HepG2 (cell line): Measurements from ENCODE around the gene HAGH. TPM values are rescaled to one million over a fixed set of nuclear protein-coding genes. Genes with fewer than 3 reads are reported as not detected.
"Not testable (repeated sequence)": the region's sequence is repeated elsewhere in the genome, so short reads cannot be mapped to it uniquely, and the experiment has no call there.

Experiments
- ATAC-seq: fragments of 200-7000 bp; cut with Tn5 transposase; 3 replicates; pipeline ENCODE4 v1.9.1; 2020; ENCODE audit warnings: mild to moderate bottlenecking, moderate library complexity
- BruUV-seq: library from RNA; stranded (reverse); fragments of 400-500 nt; replicated peaks from 2 replicates; lab custom pipeline; 2021; lab: Mats Ljungman, UMichigan
- CTCF ChIA-PET: fragments of 300-600 bp; formaldehyde crosslinking; extraction: SDS; loops from one replicate; lab custom pipeline; 2021; ENCODE audit warnings: low total read pairs, inconsistent platforms, low intra/inter-chr PET ratio; lab: Yijun Ruan, JAX
- POLR2A ChIA-PET: fragments of 350-600 bp; sonication (Branson Sonifier 250); formaldehyde crosslinking; loops from one replicate; lab custom pipeline; 2020; ENCODE audit warnings: antibody characterized with exemption, inconsistent platforms; lab: Yijun Ruan, JAX
- DNase-seq: peaks from one replicate; pipeline ENCODE4 v3.0.0-alpha.2; 2015; ENCODE audit warnings: low spot score
- FAIRE-seq: peaks from 3 replicates; lab custom pipeline; 2011; peaks lifted over from hg19 to GRCh38; lab: Jason Lieb, UNC
- H2AFZ ChIP-seq: one replicate; pipeline ENCODE4 v1.6.1; 2011; ENCODE audit warnings: low read length, inconsistent platforms
- H3K27ac ChIP-seq: fragments of 300-600 bp; 3 replicates; pipeline ENCODE4 v1.8.0; 2011; ENCODE audit warnings: mixed run types, mild to moderate bottlenecking, mixed read lengths, low read length, inconsistent platforms; ENCODE audit not compliant: insufficient read depth; ENCODE audit errors: extremely low read length
- H3K27me3 ChIP-seq, 2 experiments: fragments of 200-600 bp in 1 of 2; 2 replicates in 1 of 2; 3 replicates in 1 of 2; pipeline versions ENCODE4 v1.6.0 to v1.8.0; 2011; ENCODE audit warnings: low read length in 2 of 2, mild to moderate bottlenecking in 2 of 2, moderate library complexity in 2 of 2, inconsistent platforms in 1 of 2; ENCODE audit not compliant: insufficient read depth in 2 of 2, control insufficient read depth in 1 of 2
- H3K36me3 ChIP-seq, 2 experiments: fragments of 200-600 bp in 1 of 2; replicated peaks in 1 of 2; 2 replicates in 1 of 2; 3 replicates in 1 of 2; pipeline versions ENCODE4 v1.5.1 to v1.8.0; 2011; ENCODE audit warnings: low read length in 2 of 2, inconsistent platforms in 1 of 2; ENCODE audit not compliant: insufficient read depth in 2 of 2, control insufficient read depth in 1 of 2
- H3K4me1 ChIP-seq: 2 replicates; pipeline ENCODE4 v1.5.1; 2012; ENCODE audit warnings: low read length, inconsistent platforms; ENCODE audit not compliant: insufficient read depth
- H3K4me2 ChIP-seq: 2 replicates; pipeline ENCODE4 v1.6.0; 2011; ENCODE audit warnings: low read depth, low read length, inconsistent platforms
- H3K4me3 ChIP-seq, 3 experiments: fragments of 200-600 bp in 1 of 3; sonication (generic), shearing (Covaris generic) in 1 of 3; replicated peaks in 1 of 3; 2 replicates each; pipeline ENCODE4 v1.5.1; 2011 to 2016; ENCODE audit warnings: low read length in 3 of 3, inconsistent platforms in 2 of 3, low read depth in 2 of 3, mild to moderate bottlenecking in 2 of 3, control low read depth in 1 of 3, mixed read lengths in 1 of 3; ENCODE audit not compliant: insufficient read depth in 1 of 3
- H3K79me2 ChIP-seq: one replicate; pipeline ENCODE4 v1.6.1; 2011; ENCODE audit warnings: low read length, inconsistent platforms; ENCODE audit not compliant: insufficient read depth
- H3K9ac ChIP-seq: 2 replicates; pipeline ENCODE4 v1.6.0; 2011; ENCODE audit warnings: mild to moderate bottlenecking, low read depth, low read length, inconsistent platforms; ENCODE audit not compliant: insufficient read depth
- H3K9me3 ChIP-seq: 2 replicates; pipeline ENCODE4 v1.5.1; 2012; ENCODE audit warnings: mild to moderate bottlenecking, low read length
- H4K20me1 ChIP-seq: 2 replicates; pipeline ENCODE4 v1.6.0; 2011; ENCODE audit warnings: inconsistent platforms, mild to moderate bottlenecking, low read length, moderate library complexity; ENCODE audit not compliant: insufficient read depth
- ARNTL ChIP-seq: sonication (generic); formaldehyde crosslinking; IDR thresholded peaks from 2 replicates; pipeline ENCODE4 v1.4.0; 2020; ENCODE audit warnings: mild to moderate bottlenecking, missing genetic modification reagents
- RBM22 ChIP-seq: fragments of 200-400 bp; formaldehyde crosslinking; optimal IDR thresholded peaks from 2 replicates; pipeline ENCODE3; 2017; ENCODE audit warnings: mild to moderate bottlenecking, low read length, moderate library complexity
- SRSF4 ChIP-seq: fragments of 200-400 bp; formaldehyde crosslinking; IDR thresholded peaks from one replicate; pipeline ENCODE4 v1.6.1; 2018; ENCODE audit warnings: mild to moderate bottlenecking, low read depth, low read length, moderate library complexity; ENCODE audit not compliant: poor library complexity, severe bottlenecking
- STAT5B ChIP-seq: sonication (generic); formaldehyde crosslinking; IDR thresholded peaks from 2 replicates; pipeline ENCODE4 v1.4.0; 2020; ENCODE audit warnings: missing genetic modification reagents
- WGBS: methylation state at CpG from one replicate; pipeline ENCODE4 v1.1.6; 2017; ENCODE audit warnings: low lambda C conversion rate; 5-methylcytosine and 5-hydroxymethylcytosine counted together
- in situ Hi-C: cut with HindIII; loops from 2 replicates; pipeline ENCODE4 v1.10.0; 2017; ENCODE audit warnings: low pct_unique_long_range_greater_than_20kb; ENCODE audit not compliant: extremely low pct_ligation_motif_present
- intact Hi-C: fragments of 100-400 bp; cut with micrococcal nuclease; formaldehyde crosslinking; loops from one replicate; pipeline ENCODE4 v1.10.0; 2022; ENCODE audit not compliant: unreplicated experiment
- polyA plus RNA-seq, 8 experiments: library from polyadenylated mRNA; depleted of rRNA in 3 of 8; stranded (reverse) in 7 of 8; unstranded in 1 of 8; fragments of >200 nt; fragmentation: Illumina TruSeq in 4 of 8; extraction: Trizol in 4 of 8; gene quantifications; 2 replicates each; pipeline versions ENCODE4 v1.2.1 to v1.2.3, GENCODE V29; 2011 to 2016; ENCODE audit warnings: low read depth in 4 of 8, missing spikeins in 1 of 8, mixed read lengths in 1 of 8; ENCODE audit not compliant: insufficient read depth in 1 of 8
- total RNA-seq, 5 experiments: library from RNA; depleted of rRNA; stranded (reverse); fragments of >200 nt; fragmentation: Illumina TruSeq; extraction: Trizol; gene quantifications; 2 replicates each; pipeline ENCODE4 v1.2.3, GENCODE V29; 2016; ENCODE audit warnings: low read depth in 1 of 5
- TF ChIP-seq, protein P1 (sequence below): sonication (generic); formaldehyde crosslinking; IDR thresholded peaks from 2 replicates; pipeline ENCODE4 v1.9.0; 2021; ENCODE audit warnings: mild to moderate bottlenecking, missing genetic modification reagents

HAGH gene
- total and polyA plus RNA-seq, 2 of the 13 experiments (the other 11 are each of a cell fraction or from before 2014, with no cell fraction given): 70.4 to 95.4 TPM

DNA sequence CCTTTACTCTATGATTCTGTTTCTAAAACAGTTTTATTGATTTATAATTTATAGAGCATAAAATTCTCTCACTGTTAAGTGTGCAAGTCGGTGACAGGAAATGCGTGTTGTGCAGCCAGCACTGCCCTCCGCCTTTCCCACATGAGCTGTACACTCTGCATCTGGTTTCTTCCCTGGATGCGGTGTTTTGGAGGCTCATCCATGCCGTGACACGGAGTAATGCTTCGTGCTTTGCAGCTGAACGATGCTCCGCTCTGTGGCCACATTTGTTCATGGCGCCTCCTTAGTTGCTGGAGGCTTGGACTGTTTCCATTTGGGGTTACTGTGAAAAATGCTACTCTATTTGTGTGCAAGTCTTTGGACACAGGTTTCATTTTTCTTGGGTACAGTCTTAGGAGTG lies 25.9 kb downstream of the HAGH start (continued):
- TF ChIP-seq, protein P1, sequence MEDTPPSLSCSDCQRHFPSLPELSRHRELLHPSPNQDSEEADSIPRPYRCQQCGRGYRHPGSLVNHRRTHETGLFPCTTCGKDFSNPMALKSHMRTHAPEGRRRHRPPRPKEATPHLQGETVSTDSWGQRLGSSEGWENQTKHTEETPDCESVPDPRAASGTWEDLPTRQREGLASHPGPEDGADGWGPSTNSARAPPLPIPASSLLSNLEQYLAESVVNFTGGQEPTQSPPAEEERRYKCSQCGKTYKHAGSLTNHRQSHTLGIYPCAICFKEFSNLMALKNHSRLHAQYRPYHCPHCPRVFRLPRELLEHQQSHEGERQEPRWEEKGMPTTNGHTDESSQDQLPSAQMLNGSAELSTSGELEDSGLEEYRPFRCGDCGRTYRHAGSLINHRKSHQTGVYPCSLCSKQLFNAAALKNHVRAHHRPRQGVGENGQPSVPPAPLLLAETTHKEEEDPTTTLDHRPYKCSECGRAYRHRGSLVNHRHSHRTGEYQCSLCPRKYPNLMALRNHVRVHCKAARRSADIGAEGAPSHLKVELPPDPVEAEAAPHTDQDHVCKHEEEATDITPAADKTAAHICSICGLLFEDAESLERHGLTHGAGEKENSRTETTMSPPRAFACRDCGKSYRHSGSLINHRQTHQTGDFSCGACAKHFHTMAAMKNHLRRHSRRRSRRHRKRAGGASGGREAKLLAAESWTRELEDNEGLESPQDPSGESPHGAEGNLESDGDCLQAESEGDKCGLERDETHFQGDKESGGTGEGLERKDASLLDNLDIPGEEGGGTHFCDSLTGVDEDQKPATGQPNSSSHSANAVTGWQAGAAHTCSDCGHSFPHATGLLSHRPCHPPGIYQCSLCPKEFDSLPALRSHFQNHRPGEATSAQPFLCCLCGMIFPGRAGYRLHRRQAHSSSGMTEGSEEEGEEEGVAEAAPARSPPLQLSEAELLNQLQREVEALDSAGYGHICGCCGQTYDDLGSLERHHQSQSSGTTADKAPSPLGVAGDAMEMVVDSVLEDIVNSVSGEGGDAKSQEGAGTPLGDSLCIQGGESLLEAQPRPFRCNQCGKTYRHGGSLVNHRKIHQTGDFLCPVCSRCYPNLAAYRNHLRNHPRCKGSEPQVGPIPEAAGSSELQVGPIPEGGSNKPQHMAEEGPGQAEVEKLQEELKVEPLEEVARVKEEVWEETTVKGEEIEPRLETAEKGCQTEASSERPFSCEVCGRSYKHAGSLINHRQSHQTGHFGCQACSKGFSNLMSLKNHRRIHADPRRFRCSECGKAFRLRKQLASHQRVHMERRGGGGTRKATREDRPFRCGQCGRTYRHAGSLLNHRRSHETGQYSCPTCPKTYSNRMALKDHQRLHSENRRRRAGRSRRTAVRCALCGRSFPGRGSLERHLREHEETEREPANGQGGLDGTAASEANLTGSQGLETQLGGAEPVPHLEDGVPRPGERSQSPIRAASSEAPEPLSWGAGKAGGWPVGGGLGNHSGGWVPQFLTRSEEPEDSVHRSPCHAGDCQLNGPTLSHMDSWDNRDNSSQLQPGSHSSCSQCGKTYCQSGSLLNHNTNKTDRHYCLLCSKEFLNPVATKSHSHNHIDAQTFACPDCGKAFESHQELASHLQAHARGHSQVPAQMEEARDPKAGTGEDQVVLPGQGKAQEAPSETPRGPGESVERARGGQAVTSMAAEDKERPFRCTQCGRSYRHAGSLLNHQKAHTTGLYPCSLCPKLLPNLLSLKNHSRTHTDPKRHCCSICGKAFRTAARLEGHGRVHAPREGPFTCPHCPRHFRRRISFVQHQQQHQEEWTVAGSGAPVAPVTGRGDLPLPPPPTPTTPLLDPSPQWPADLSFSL: no peak
- TF ChIP-seq SRSF4: no peak
- TF ChIP-seq RBM22: no peak
- TF ChIP-seq ARNTL (CRISPR knock-in tag): no peak
- TF ChIP-seq STAT5B (CRISPR knock-in tag): no peak

GRCh38 chr16:1799263-1799662 lies 27.4 kb downstream of the HAGH start:
- H3K36me3 ChIP-seq, POLR2A ChIA-PET, H2AFZ ChIP-seq, in situ Hi-C loops, H3K27me3 ChIP-seq, FAIRE-seq, BruUV-seq, DNase-seq, H3K79me2 ChIP-seq, H3K4me2 ChIP-seq, H3K9ac ChIP-seq, H4K20me1 ChIP-seq, ATAC-seq, CTCF ChIA-PET, intact Hi-C loops, H3K27ac ChIP-seq, H3K4me3 ChIP-seq: not testable (repeated sequence)
- 84% methylated on average over 3 of the region's 5 CpGs for WGBS
- Histone ChIP-seq H3K9me3 (peaks cover 24% of the 10 kb centered on the region), H3K4me1 (peaks cover 14% of the 10 kb centered on the region)
